AG04449 (cell line): ENCODE results near the gene CHMP1A.

ENCODE experiments used
- CTCF ChIA-PET: fragments of 350-600 bp; formaldehyde crosslinking; extraction: SDS; loops from one replicate; lab custom pipeline; 2021; ENCODE audit warnings: antibody characterized with exemption; lab: Yijun Ruan, JAX
- POLR2A ChIA-PET: fragments of 400-600, 350-600 bp; formaldehyde crosslinking; extraction: SDS; loops from one replicate; lab custom pipeline; 2020; ENCODE audit warnings: antibody characterized with exemption, inconsistent platforms; lab: Yijun Ruan, JAX
- DNase-seq: peaks from one replicate; pipeline ENCODE4 v3.0.0-alpha.2; 2010; ENCODE audit warnings: low read depth, low spot score
- H3K4me3 ChIP-seq: 2 replicates; pipeline ENCODE4 v1.5.1; 2011; ENCODE audit warnings: low read depth, mild to moderate bottlenecking, control low read depth, low read length
- TF ChIP-seq, protein P1 (sequence below): IDR thresholded peaks from one replicate; pipeline ENCODE4 v1.5.1; 2011; ENCODE audit warnings: mild to moderate bottlenecking, moderate library complexity, low read length, control low read depth, inconsistent platforms; ENCODE audit not compliant: insufficient read depth; ENCODE audit errors: missing control alignments

CHMP1A gene

GRCh38 chr16:89602952-89603590 lies 54.4 kb downstream of the CHMP1A start:
- TF ChIP-seq, protein P1, sequence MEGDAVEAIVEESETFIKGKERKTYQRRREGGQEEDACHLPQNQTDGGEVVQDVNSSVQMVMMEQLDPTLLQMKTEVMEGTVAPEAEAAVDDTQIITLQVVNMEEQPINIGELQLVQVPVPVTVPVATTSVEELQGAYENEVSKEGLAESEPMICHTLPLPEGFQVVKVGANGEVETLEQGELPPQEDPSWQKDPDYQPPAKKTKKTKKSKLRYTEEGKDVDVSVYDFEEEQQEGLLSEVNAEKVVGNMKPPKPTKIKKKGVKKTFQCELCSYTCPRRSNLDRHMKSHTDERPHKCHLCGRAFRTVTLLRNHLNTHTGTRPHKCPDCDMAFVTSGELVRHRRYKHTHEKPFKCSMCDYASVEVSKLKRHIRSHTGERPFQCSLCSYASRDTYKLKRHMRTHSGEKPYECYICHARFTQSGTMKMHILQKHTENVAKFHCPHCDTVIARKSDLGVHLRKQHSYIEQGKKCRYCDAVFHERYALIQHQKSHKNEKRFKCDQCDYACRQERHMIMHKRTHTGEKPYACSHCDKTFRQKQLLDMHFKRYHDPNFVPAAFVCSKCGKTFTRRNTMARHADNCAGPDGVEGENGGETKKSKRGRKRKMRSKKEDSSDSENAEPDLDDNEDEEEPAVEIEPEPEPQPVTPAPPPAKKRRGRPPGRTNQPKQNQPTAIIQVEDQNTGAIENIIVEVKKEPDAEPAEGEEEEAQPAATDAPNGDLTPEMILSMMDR = no peak
- no peak for DNase-seq
- CTCF ChIA-PET = interaction anchor here (1.1 to 3.9 kb wide), 3 partner anchors 12 to 39 kb away, joined by 4 to 20 read pairs (median 6); partner anchors contain the start of gene CPNE7
- POLR2A ChIA-PET = interaction anchor here (0.5 to 0.8 kb wide), 2 partner anchors 19 to 39 kb away, joined by 3 read pairs; no protein-coding TSS in a partner anchor
- H3K4me3 ChIP-seq = no peak overlapping the region

DNA sequence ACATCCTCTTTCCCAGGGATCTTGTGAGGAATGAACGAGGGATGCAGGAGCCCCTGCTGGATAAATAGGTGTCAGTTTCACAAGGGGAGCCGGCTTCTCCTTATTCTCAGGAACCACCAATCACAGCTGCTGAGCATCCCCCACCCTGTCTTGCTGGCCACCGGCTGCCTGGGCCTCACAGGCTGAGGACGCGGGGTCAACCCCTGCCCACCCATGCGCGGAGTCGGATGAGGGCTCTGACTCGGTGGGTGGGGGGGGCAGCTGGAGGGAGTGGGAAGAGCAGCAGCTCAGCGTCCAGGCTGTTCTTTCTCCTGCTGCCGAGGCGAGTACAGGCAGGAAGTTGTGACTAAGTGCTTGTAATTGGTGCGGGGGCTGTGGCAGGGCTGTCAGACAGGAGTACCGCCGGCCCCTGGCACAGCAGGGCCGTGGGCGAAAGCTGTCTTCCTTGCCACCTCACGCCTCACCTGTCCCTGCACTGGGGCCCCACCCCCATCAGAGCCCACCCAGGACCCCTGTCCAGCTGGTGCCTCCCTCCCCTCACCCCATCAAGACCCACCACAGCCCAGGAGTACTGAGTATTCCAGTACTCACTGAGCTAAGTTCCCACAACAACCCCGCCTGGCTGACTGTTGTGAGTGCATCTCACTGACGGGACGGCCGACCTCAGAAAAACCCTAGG lies 55.1 kb downstream of the CHMP1A start:
- ChIA-PET POLR2A (interaction anchor here (0.5 to 1.2 kb wide), 5 partner anchors 12 to 40 kb away, joined by 3 read pairs; no protein-coding TSS in a partner anchor), CTCF (interaction anchor here (0.9 to 3.9 kb wide), 4 partner anchors 13 to 48 kb away, joined by 3 to 20 read pairs (median 5); partner anchors contain the start of gene CPNE7)
- H3K4me3 ChIP-seq = peak overlapping the region; percentile 32
- no peak for DNase-seq
- TF ChIP-seq, protein P1 = no peak

GRCh38 chr16:89601906-89602272 lies 55.6 kb downstream of the CHMP1A start:
- H3K4me3 ChIP-seq = no peak overlapping the region; the same call in 1 of the 2 replicates
- ChIA-PET POLR2A (interaction anchor here (0.5 to 1.2 kb wide), 4 partner anchors 12 to 72 kb away, joined by 3 read pairs; no protein-coding TSS in a partner anchor), CTCF (interaction anchor here (0.9 to 3.9 kb wide), 5 partner anchors 13 to 98 kb away, joined by 3 to 20 read pairs (median 4); partner anchors contain the start of gene CPNE7)
- TF ChIP-seq, protein P1 = no peak
- no peak for DNase-seq

DNA sequence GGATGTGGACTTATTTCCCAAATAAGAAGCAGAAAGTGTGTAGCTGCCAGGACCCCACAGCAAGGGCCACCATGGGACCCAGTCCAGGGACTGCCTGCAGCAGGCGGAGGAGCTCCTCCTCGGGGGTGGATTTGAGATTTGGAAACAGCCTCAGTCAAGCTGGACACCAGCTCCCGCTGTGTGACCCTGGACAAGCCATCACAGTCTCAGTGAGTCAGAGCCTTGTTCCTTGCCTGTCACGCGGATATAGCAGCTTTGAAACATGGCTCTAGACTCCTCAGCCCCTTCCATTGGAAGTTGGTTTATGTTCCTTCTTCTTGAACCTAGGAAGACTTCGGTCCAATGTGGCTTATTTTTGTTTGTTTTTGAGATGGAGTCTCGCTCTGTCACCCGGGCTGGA lies 56.6 kb downstream of the CHMP1A start:
- DNase-seq = no peak
- ChIA-PET POLR2A (no interaction called here), CTCF (interaction anchor here (0.8 to 3.9 kb wide), 5 partner anchors 14 to 99 kb away, joined by 3 to 20 read pairs (median 3); no protein-coding TSS in a partner anchor)
- H3K4me3 ChIP-seq = no peak overlapping the region
- TF ChIP-seq, protein P1 = no peak

- no peak overlapping the region for H3K4me3 ChIP-seq
- TF ChIP-seq, protein P1 = no peak
- ChIA-PET CTCF (interaction anchor here (0.8 to 3.9 kb wide), 5 partner anchors 15 to 41 kb away, joined by 3 to 20 read pairs (median 3); no protein-coding TSS in a partner anchor), POLR2A (no interaction called here)
- no peak for DNase-seq
Observed at GRCh38 chr16:89600427-89600826, 57.1 kb downstream of the CHMP1A start.

GRCh38 chr16:89599902-89600301 lies 57.6 kb downstream of the CHMP1A start:
- TF ChIP-seq, protein P1 = no peak
- POLR2A ChIA-PET = no interaction called here
- no peak for DNase-seq
- no peak overlapping the region for H3K4me3 ChIP-seq
- CTCF ChIA-PET = interaction anchor here (0.8 to 3.9 kb wide), 5 partner anchors 15 to 42 kb away, joined by 3 to 20 read pairs (median 3); no protein-coding TSS in a partner anchor
